MCF 10A (cell line): ENCODE data around the gene IL9R. TPM values are rescaled to one million over a fixed set of nuclear protein-coding genes. Genes with fewer than 3 reads are reported as not detected.
A peak's percentile ranks its signal among the peaks of the same experiment; 100 is the strongest.

ENCODE experiments used
- BruUV-seq: library from RNA; stranded (reverse); fragments of 400-500 nt; replicated peaks from 2 replicates; lab custom pipeline; 2021; lab: Mats Ljungman, UMichigan
- CTCF ChIA-PET: fragments of 300-600 bp; sonication (Branson Sonifier 250); formaldehyde crosslinking; extraction: SDS; loops from one replicate; lab custom pipeline; 2021; ENCODE audit warnings: antibody characterized with exemption, inconsistent platforms; lab: Yijun Ruan, JAX
- POLR2A ChIA-PET: fragments of 300-600, 350-650 bp; sonication (Branson Sonifier 250); formaldehyde crosslinking; extraction: SDS; loops from one replicate; lab custom pipeline; 2020; ENCODE audit warnings: antibody characterized with exemption, inconsistent platforms; lab: Yijun Ruan, JAX
- DNase-seq: peaks from one replicate; pipeline ENCODE4 v3.0.0-alpha.2; 2018; ENCODE audit not compliant: unreplicated experiment
- H3K27ac Mint-ChIP-seq: one replicate; pipeline ENCODE4 v1.8.0; 2022; ENCODE audit warnings: mild to moderate bottlenecking, low read depth, mixed read lengths; ENCODE audit not compliant: unreplicated experiment
- H3K27me3 Mint-ChIP-seq: one replicate; pipeline ENCODE4 v1.8.0; 2022; ENCODE audit warnings: mixed read lengths; ENCODE audit not compliant: insufficient read depth, unreplicated experiment
- H3K36me3 Mint-ChIP-seq: one replicate; pipeline ENCODE4 v1.8.0; 2022; ENCODE audit warnings: mild to moderate bottlenecking, moderate library complexity, mixed read lengths; ENCODE audit not compliant: insufficient read depth, unreplicated experiment
- H3K4me1 Mint-ChIP-seq: one replicate; pipeline ENCODE4 v1.8.0; 2022; ENCODE audit warnings: mixed read lengths; ENCODE audit not compliant: insufficient read depth, unreplicated experiment
- H3K4me3 Mint-ChIP-seq: one replicate; pipeline ENCODE4 v1.8.0; 2022; ENCODE audit warnings: mild to moderate bottlenecking, moderate library complexity, mixed read lengths; ENCODE audit not compliant: unreplicated experiment
- H3K9me3 Mint-ChIP-seq: one replicate; pipeline ENCODE4 v1.8.0; 2022; ENCODE audit warnings: mixed read lengths; ENCODE audit not compliant: unreplicated experiment
- CTCF ChIP-seq: fragments of 200-600 bp; IDR thresholded peaks from one replicate; pipeline ENCODE4 v1.8.0; 2022; ENCODE audit warnings: antibody characterized with exemption, mild to moderate bottlenecking; ENCODE audit not compliant: unreplicated experiment
- intact Hi-C: fragments of 100-400 bp; cut with micrococcal nuclease; formaldehyde crosslinking; loops from 2 replicates; pipeline ENCODE4 v1.14.1; 2022
- total RNA-seq: library from RNA; stranded (reverse); gene quantifications from 2 replicates; pipeline ENCODE4 v1.2.3, GENCODE V29; 2022

Gene IL9R
- total RNA-seq, 1 experiment from 2014 or later = 0.23 TPM

DNA sequence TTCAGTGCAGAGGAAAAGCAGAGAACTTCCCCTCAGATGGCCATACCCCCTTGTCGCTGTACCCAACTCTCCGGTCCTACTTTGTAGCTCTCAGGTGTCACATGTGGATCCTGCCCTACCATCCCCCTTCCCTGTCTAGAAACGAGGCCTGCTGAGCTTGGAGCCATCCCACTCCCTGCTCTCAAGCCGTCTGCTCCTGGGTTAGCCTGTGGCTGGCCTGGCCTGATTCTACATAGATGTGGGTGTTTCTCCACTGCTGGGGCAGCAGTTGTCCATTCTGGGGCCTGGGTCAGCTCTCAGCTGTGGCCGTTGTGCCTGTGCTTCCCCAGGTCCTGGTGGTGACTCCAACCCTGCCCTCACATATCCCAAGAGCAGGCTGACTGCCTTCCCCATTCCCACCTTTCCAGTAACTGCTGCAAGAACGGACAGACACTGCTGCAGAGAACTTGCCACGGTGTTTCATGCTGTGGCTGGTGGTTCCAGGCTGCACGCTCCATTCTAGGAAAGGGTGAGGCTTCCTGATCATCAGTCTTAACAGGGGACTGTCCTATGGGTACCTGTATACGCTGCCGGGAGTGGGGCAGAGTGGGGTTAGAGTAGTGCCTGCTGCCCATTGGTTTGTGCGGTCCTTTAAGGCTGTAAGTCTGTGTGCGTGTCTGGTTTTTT, 3.6 kb downstream of the IL9R start:
- no peak for DNase-seq
- ChIA-PET POLR2A (no interaction called here), CTCF (no interaction called here)
- intact Hi-C loops = no loop called here
- H3K4me3 Mint-ChIP-seq = no peak overlapping the region
- no TSS peak for BruUV-seq
- H3K4me1 Mint-ChIP-seq = peaks cover 8% of the 10 kb centered on the region
- H3K27ac Mint-ChIP-seq = no peak overlapping the region
- no peaks in the 10 kb centered on the region for H3K36me3 Mint-ChIP-seq
- H3K9me3 Mint-ChIP-seq = no peaks in the 10 kb centered on the region
- TF ChIP-seq CTCF = no peak
- no peaks in the 10 kb centered on the region for H3K27me3 Mint-ChIP-seq

GRCh38 chrX:156001667-156002021, 4.1 kb downstream of the IL9R start:
- no TSS peak for BruUV-seq
- CTCF ChIA-PET = no interaction called here
- Mint-ChIP-seq H3K27me3 (no peaks in the 10 kb centered on the region), H3K9me3 (no peaks in the 10 kb centered on the region), H3K4me1 (peaks cover 8% of the 10 kb centered on the region), H3K27ac (no peak overlapping the region), H3K4me3 (no peak overlapping the region), H3K36me3 (no peaks in the 10 kb centered on the region)
- no peak for TF ChIP-seq CTCF
- no peak for DNase-seq
- POLR2A ChIA-PET = no interaction called here
- intact Hi-C loops = no loop called here

GRCh38 chrX:156002507-156002906, 5.0 kb downstream of the IL9R start:
- Mint-ChIP-seq H3K4me1 (peaks cover 8% of the 10 kb centered on the region), H3K9me3 (no peaks in the 10 kb centered on the region), H3K27ac (no peak overlapping the region), H3K36me3 (no peaks in the 10 kb centered on the region), H3K4me3 (no peak overlapping the region), H3K27me3 (no peaks in the 10 kb centered on the region)
- intact Hi-C loops = no loop called here
- no TSS peak for BruUV-seq
- ChIA-PET CTCF (no interaction called here), POLR2A (no interaction called here)
- peak; percentile 27 for DNase-seq
- TF ChIP-seq CTCF = no peak

- ChIA-PET CTCF (no interaction called here), POLR2A (no interaction called here)
- Mint-ChIP-seq H3K27me3 (no peaks in the 10 kb centered on the region), H3K4me3 (no peak overlapping the region), H3K27ac (no peak overlapping the region), H3K36me3 (no peaks in the 10 kb centered on the region), H3K4me1 (peaks cover 8% of the 10 kb centered on the region), H3K9me3 (no peaks in the 10 kb centered on the region)
- intact Hi-C loops = no loop called here
- no peak for DNase-seq
- TF ChIP-seq CTCF = no peak
- BruUV-seq = no TSS peak
Observed at GRCh38 chrX:156003486-156004185, 6.1 kb downstream of the IL9R start.
